Activated T-cell treated with anti-CD3 and anti-CD28 coated beads, Interleukin-2, amount 50 U/mL, for 72 hours (primary cell): ENCODE measurements around the gene GAB3. TPM values are rescaled to one million over a fixed set of nuclear protein-coding genes. Genes with fewer than 3 reads are reported as not detected.

Experiments
- ATAC-seq, 2 donors: fragments of 150-1000 bp; cut with Tn5 transposase; replicated peaks in 1 of 2; 2 replicates each; pipeline ENCODE4 v1.10.0; 2021; ENCODE audit warnings: moderate library complexity in 2 of 2, mild to moderate bottlenecking in 1 of 2
- DNase-seq, 2 donors: peaks; one replicate each; pipeline ENCODE4 v3.0.0; 2021 to 2022; ENCODE audit warnings: mixed read lengths in 1 of 2
- H3K27ac Mint-ChIP-seq: one replicate; pipeline ENCODE4 v1.8.0; 2022; ENCODE audit warnings: mild to moderate bottlenecking, moderate library complexity, mixed read lengths
- H3K27me3 Mint-ChIP-seq: one replicate; pipeline ENCODE4 v1.8.0; 2022; ENCODE audit warnings: low read depth, mixed read lengths
- H3K36me3 Mint-ChIP-seq, 2 donors: one replicate each; pipeline ENCODE4 v1.8.0; 2022; ENCODE audit warnings: mixed read lengths in 2 of 2, mild to moderate bottlenecking in 1 of 2; ENCODE audit not compliant: insufficient read depth in 2 of 2
- H3K4me1 Mint-ChIP-seq: one replicate; pipeline ENCODE4 v1.8.0; 2022; ENCODE audit warnings: low read depth, mixed read lengths
- H3K4me3 Mint-ChIP-seq, 2 donors: one replicate each; pipeline ENCODE4 v1.8.0; 2022; ENCODE audit warnings: mild to moderate bottlenecking in 2 of 2, mixed read lengths in 2 of 2, moderate library complexity in 2 of 2
- H3K9me3 Mint-ChIP-seq, 2 donors: one replicate each; pipeline ENCODE4 v1.8.0; 2022; ENCODE audit warnings: mixed read lengths in 2 of 2
- total RNA-seq, 2 donors: library from RNA; stranded (reverse); gene quantifications; one replicate each; pipeline ENCODE4 v1.2.3, GENCODE V29; 2022

GAB3 gene
- total RNA-seq, 2 donors from 2014 or later = 6.2 to 8.4 TPM

DNA sequence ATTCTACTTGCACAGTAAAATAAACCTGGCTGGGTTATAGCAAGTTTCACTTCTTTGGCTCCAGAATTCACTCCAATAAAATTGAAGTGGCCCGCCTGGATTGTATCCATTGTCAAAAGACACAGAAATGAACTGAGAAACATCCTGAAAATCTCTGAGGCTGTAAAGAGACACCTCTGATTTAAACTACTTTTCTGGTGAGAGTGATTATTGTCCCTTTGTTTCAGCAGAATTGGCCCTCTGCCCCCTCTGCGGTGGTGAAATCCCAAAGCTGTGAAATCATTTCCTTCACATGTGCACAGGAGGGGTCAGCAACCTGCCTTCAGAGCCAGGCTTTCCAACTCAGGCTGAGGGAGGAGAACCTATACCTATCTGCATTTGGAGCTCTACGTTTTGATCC lies 23.0 kb downstream of the GAB3 start:
- peak overlapping the region in 1 of 2 donors; percentile 14 for H3K4me3 Mint-ChIP-seq
- ATAC-seq (no peak), DNase-seq (no peak)
- H3K27ac Mint-ChIP-seq = no peak overlapping the region
- peaks cover 0 to 7% of the 10 kb centered on the region in 2 donors for H3K36me3 Mint-ChIP-seq
- H3K9me3 Mint-ChIP-seq = no peaks in the 10 kb centered on the region
- peaks cover 82% of the 10 kb centered on the region for H3K4me1 Mint-ChIP-seq
- peaks cover 18% of the 10 kb centered on the region for H3K27me3 Mint-ChIP-seq

DNA sequence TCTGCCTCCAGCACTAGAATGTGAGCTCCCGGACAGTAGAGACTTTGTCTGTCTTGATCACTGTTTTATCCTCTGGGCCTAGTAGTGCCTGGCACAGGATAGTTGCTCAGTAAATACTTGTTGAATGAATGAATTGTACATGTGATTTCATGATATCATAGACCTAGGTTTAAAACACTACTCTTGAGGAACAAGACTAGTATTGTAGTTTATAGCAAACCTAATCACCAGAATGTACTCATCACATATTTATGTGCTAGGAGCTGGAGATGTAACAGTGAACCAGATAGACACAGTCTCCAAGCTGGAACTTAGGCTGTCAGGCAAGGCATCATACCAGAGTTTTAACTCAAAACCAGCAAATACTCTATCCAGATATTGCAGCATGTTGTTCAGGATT lies 23.5 kb downstream of the GAB3 start:
- H3K4me3 Mint-ChIP-seq = peak overlapping the region in 1 of 2 donors; percentile 50
- H3K4me1 Mint-ChIP-seq = peaks cover 77% of the 10 kb centered on the region
- H3K27me3 Mint-ChIP-seq = peaks cover 18% of the 10 kb centered on the region
- peak overlapping the region; percentile 76 for H3K27ac Mint-ChIP-seq
- no peak for DNase-seq
- H3K9me3 Mint-ChIP-seq = no peaks in the 10 kb centered on the region
- no peak for ATAC-seq
- H3K36me3 Mint-ChIP-seq = peaks cover 0 to 7% of the 10 kb centered on the region in 2 donors

DNA sequence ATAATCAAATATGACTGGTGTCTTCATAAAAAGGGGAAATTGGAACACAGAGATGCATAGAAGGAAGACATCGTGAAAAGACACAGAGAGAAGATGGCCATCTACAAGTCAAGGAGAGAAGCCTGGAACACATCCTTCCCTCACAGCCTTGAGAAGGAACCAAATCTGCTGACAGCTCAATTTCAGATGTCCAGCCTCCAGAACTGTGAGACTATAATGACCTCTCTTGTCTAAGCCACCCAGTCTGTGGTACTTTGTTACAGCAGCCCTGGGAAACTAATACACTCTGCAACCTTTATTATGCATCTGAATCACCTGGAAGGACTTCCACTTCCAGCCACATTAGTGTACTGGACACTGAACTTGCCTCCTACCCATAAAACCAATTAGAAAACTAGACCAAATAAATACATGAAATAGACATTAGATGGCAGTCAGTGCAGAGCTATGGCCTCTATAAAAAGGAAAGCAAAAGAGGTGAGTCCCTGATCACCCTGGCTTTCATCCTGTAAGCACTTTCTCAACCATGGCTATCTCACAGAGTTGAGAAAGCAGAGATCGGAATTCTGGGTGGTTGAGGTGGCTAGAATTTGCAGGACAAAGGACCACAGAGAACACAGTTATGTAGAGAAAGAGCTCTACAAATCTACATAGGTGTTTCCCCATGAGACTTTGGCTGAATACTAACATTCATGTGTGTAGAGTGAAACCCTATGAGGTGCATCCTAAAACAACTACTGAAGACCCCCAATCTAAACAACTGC lies 25.7 kb downstream of the GAB3 start:
- Mint-ChIP-seq H3K4me1 (peaks cover 64% of the 10 kb centered on the region), H3K9me3 (peaks cover 0 to 2% of the 10 kb centered on the region in 2 donors), H3K27me3 (peaks cover 18% of the 10 kb centered on the region), H3K36me3 (peaks cover 3 to 9% of the 10 kb centered on the region in 2 donors), H3K27ac (peak overlapping the region; percentile 86), H3K4me3 (peak overlapping the region; percentile 50 to 65)
- DNase-seq (peak in 1 of 2 donors; percentile 19), ATAC-seq (peak; percentile 30 to 35)

GRCh38 chrX:154721155-154721554 lies 29.7 kb downstream of the GAB3 start:
- H3K36me3 Mint-ChIP-seq = peaks cover 3 to 7% of the 10 kb centered on the region in 2 donors
- no peak overlapping the region for H3K4me3 Mint-ChIP-seq
- peaks cover 0 to 2% of the 10 kb centered on the region in 2 donors for H3K9me3 Mint-ChIP-seq
- H3K27me3 Mint-ChIP-seq = peaks cover 27% of the 10 kb centered on the region
- H3K27ac Mint-ChIP-seq = no peak overlapping the region
- ATAC-seq (no peak), DNase-seq (no peak)
- H3K4me1 Mint-ChIP-seq = peaks cover 60% of the 10 kb centered on the region

- peak overlapping the region in 1 of 2 donors; percentile 14 for H3K4me3 Mint-ChIP-seq
- peaks cover 0 to 2% of the 10 kb centered on the region in 2 donors for H3K9me3 Mint-ChIP-seq
- ATAC-seq (peak; percentile 30 to 56), DNase-seq (no peak)
- H3K27me3 Mint-ChIP-seq = peaks cover 24% of the 10 kb centered on the region
- H3K4me1 Mint-ChIP-seq = peaks cover 49% of the 10 kb centered on the region
- peak overlapping the region; percentile 78 for H3K27ac Mint-ChIP-seq
- peaks cover 3 to 7% of the 10 kb centered on the region in 2 donors for H3K36me3 Mint-ChIP-seq
Observed at GRCh38 chrX:154720067-154720466, 30.8 kb downstream of the GAB3 start.

GRCh38 chrX:154719132-154719675 lies 31.7 kb downstream of the GAB3 start:
- Mint-ChIP-seq H3K4me3 (peak overlapping the region; percentile 42 to 68), H3K9me3 (peaks cover 0 to 2% of the 10 kb centered on the region in 2 donors), H3K27me3 (peaks cover 24% of the 10 kb centered on the region), H3K4me1 (peaks cover 41% of the 10 kb centered on the region), H3K36me3 (peaks cover 3 to 7% of the 10 kb centered on the region in 2 donors), H3K27ac (peak overlapping the region; percentile 78)
- peak; percentile 80 to 83 for ATAC-seq
- peak; percentile 32 to 40 for DNase-seq

GRCh38 chrX:154718616-154719015 lies 32.3 kb downstream of the GAB3 start:
- Mint-ChIP-seq H3K4me1 (peaks cover 36% of the 10 kb centered on the region), H3K36me3 (peaks cover 3 to 7% of the 10 kb centered on the region in 2 donors), H3K27ac (peak overlapping the region; percentile 81), H3K4me3 (peak overlapping the region; percentile 42 to 70), H3K27me3 (peaks cover 24% of the 10 kb centered on the region), H3K9me3 (peaks cover 0 to 2% of the 10 kb centered on the region in 2 donors)
- no peak for DNase-seq
- no peak for ATAC-seq

DNA sequence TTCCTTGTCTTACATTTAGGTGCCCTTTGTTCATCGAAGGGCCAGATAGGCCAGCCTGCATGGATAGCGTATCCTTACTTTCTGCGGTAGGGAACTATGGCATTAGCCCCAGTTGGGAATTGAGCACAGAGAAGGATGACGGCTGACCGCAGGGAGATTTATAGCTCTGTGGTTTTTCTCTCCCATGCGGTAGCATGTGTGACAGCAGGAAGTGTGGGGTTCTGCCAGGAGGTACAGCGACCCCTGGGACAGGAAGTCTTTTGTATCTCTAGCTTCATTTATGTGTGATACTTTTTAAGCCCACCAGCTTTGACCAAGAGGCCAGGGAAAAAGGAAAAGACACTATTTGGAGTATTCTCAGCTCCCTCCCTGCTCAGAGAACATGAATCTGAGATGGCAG lies 33.1 kb downstream of the GAB3 start:
- Mint-ChIP-seq H3K27ac (peak overlapping the region; percentile 81), H3K27me3 (peaks cover 24% of the 10 kb centered on the region), H3K4me3 (peak overlapping the region; percentile 42 to 70), H3K4me1 (peaks cover 35% of the 10 kb centered on the region), H3K36me3 (peaks cover 3 to 4% of the 10 kb centered on the region in 2 donors), H3K9me3 (peaks cover 0 to 2% of the 10 kb centered on the region in 2 donors)
- no peak for DNase-seq
- no peak for ATAC-seq

DNA sequence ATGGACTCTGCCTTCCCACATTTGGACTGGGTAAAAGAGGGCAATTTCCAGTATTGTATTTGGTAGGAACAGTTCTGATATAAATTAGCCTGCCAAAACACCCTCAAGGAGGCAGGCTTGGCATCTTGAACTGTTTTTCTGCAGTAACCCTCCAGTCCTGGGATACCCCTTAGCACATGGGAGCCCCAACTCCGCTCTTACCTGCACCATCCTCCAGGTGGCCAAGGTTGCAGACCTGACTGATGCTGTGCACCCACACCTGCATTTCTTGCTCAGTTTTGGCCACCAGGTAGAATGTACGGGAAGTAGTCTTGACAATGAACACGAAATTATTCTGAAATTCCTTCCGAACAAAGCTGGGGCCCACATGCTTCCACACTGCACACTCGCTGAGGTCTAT lies 35.1 kb downstream of the GAB3 start:
- Mint-ChIP-seq H3K9me3 (no peaks in the 10 kb centered on the region), H3K4me1 (peaks cover 49% of the 10 kb centered on the region), H3K27ac (no peak overlapping the region), H3K4me3 (no peak overlapping the region), H3K36me3 (peaks cover 4 to 5% of the 10 kb centered on the region in 2 donors), H3K27me3 (peaks cover 24% of the 10 kb centered on the region)
- no peak for ATAC-seq
- no peak for DNase-seq

GRCh38 chrX:154714925-154715324 lies 36.0 kb downstream of the GAB3 start:
- peaks cover 44% of the 10 kb centered on the region for H3K4me1 Mint-ChIP-seq
- no peak for ATAC-seq
- H3K36me3 Mint-ChIP-seq = peaks cover 2 to 7% of the 10 kb centered on the region in 2 donors
- peaks cover 24% of the 10 kb centered on the region for H3K27me3 Mint-ChIP-seq
- peak; percentile 39 to 57 for DNase-seq
- H3K9me3 Mint-ChIP-seq = no peaks in the 10 kb centered on the region
- no peak overlapping the region for H3K4me3 Mint-ChIP-seq
- H3K27ac Mint-ChIP-seq = peak overlapping the region; percentile 72

- peaks cover 18% of the 10 kb centered on the region for H3K27me3 Mint-ChIP-seq
- no peaks in the 10 kb centered on the region for H3K9me3 Mint-ChIP-seq
- ATAC-seq = peak; percentile 95
- peak overlapping the region; percentile 27 for H3K27ac Mint-ChIP-seq
- peak in 1 of 2 donors; percentile 45 for DNase-seq
- peak overlapping the region; percentile 49 to 66 for H3K4me3 Mint-ChIP-seq
- H3K36me3 Mint-ChIP-seq = peaks cover 2 to 7% of the 10 kb centered on the region in 2 donors
- H3K4me1 Mint-ChIP-seq = peaks cover 26% of the 10 kb centered on the region
Observed at GRCh38 chrX:154712781-154713740, 37.8 kb downstream of the GAB3 start.

GRCh38 chrX:154711264-154711663 lies 39.6 kb downstream of the GAB3 start:
- Mint-ChIP-seq H3K27me3 (peaks cover 3% of the 10 kb centered on the region), H3K4me1 (peaks cover 20% of the 10 kb centered on the region), H3K27ac (peak overlapping the region; percentile 17), H3K36me3 (peaks cover 2 to 7% of the 10 kb centered on the region in 2 donors), H3K4me3 (peak overlapping the region in 1 of 2 donors; percentile 13), H3K9me3 (no peaks in the 10 kb centered on the region)
- ATAC-seq = no peak
- no peak for DNase-seq
